ENCODE measurements around the gene MYOCOS.

GRCh38 chr1:171613282-171613681 is 8.8 kb upstream of the MYOCOS start:
- TF ChIP-seq POLR2A (IDR thresholded peaks at IDR 0.05) (no peak), CTCF (IDR thresholded peaks at IDR 0.05) (no peak)
